Kidney epithelial cell (primary cell): ENCODE results near the gene FOLR1. TPM values are rescaled to one million over a fixed set of nuclear protein-coding genes. Genes with fewer than 3 reads are reported as not detected.
"Not testable (repeated sequence)": the region's sequence is repeated elsewhere in the genome, so short reads cannot be mapped to it uniquely, and the experiment has no call there.

ENCODE experiments used
- DNase-seq: peaks from one replicate; pipeline ENCODE4 v3.0.0-alpha.2; 2010; ENCODE audit warnings: low read depth
- H3K27me3 ChIP-seq: 2 replicates; pipeline ENCODE4 v1.6.0; 2011; ENCODE audit warnings: low read length; ENCODE audit not compliant: control insufficient read depth, insufficient read depth
- H3K36me3 ChIP-seq: 2 replicates; pipeline ENCODE4 v1.5.1; 2011; ENCODE audit warnings: low read length; ENCODE audit not compliant: control insufficient read depth, insufficient read depth
- H3K4me3 ChIP-seq: 2 replicates; pipeline ENCODE4 v1.5.1; 2011; ENCODE audit warnings: low read depth, mild to moderate bottlenecking, control low read depth, low read length
- total RNA-seq: library from RNA; depleted of rRNA; stranded (reverse); fragments of >200 nt; gene quantifications from 2 replicates; pipeline ENCODE4 v1.2.3, GENCODE V29; 2015
- TF ChIP-seq, protein P1 (sequence below): IDR thresholded peaks from 2 replicates; pipeline ENCODE4 v1.5.1; 2011; ENCODE audit warnings: mild to moderate bottlenecking, moderate library complexity, low read length, control low read depth, inconsistent platforms; ENCODE audit not compliant: insufficient read depth, poor library complexity, severe bottlenecking

FOLR1 gene
- total RNA-seq, 1 donor from 2014 or later = 1.7 TPM

- no peaks in the 10 kb centered on the region for H3K36me3 ChIP-seq
- DNase-seq = no peak
- no peak overlapping the region for H3K4me3 ChIP-seq
- H3K27me3 ChIP-seq = no peaks in the 10 kb centered on the region
- TF ChIP-seq, protein P1, sequence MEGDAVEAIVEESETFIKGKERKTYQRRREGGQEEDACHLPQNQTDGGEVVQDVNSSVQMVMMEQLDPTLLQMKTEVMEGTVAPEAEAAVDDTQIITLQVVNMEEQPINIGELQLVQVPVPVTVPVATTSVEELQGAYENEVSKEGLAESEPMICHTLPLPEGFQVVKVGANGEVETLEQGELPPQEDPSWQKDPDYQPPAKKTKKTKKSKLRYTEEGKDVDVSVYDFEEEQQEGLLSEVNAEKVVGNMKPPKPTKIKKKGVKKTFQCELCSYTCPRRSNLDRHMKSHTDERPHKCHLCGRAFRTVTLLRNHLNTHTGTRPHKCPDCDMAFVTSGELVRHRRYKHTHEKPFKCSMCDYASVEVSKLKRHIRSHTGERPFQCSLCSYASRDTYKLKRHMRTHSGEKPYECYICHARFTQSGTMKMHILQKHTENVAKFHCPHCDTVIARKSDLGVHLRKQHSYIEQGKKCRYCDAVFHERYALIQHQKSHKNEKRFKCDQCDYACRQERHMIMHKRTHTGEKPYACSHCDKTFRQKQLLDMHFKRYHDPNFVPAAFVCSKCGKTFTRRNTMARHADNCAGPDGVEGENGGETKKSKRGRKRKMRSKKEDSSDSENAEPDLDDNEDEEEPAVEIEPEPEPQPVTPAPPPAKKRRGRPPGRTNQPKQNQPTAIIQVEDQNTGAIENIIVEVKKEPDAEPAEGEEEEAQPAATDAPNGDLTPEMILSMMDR = no peak
These were observed 36.2 kb upstream of the FOLR1 start for GRCh38 chr11:72155751-72156150.

DNA sequence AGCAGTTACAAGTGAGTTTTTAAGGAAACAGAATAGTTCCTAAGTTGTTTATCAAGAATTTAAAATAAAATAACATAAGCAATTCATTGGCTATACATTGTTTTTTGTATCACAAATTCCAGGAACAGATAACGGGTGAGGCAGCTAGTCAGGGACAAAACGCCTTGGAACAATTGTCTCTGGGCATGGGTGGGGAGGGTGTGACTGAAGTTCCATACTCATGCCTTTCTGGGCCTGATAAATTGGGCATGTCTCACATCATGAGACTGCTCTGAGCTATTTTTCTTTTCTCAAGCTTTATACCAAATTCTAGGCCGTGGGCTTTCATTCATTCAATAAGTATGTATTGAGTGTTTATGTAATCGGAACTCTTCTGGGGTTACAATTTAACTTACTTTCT lies 34.8 kb upstream of the FOLR1 start:
- no peak for DNase-seq
- TF ChIP-seq, protein P1 = no peak
- Histone ChIP-seq H3K4me3 (no peak overlapping the region), H3K27me3 (no peaks in the 10 kb centered on the region), H3K36me3 (no peaks in the 10 kb centered on the region)

DNA sequence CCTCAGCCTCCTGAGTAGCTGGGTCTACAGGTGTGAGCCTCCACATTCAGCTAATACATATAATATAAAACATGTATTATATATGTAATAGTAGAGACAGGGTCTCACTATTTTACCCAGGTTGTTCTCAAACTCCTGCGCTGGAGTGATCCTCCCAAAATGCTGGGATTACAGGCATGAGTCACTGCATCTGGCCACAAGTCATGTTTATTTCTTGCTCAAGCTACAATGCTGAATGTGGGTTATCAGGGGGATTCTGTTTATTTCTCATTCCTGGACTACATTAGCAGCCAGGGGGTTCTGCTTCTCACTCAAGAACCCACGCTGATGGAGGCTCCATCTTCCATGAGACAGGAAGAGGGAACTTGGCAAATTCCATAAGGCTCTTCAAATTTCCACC lies 31.6 kb upstream of the FOLR1 start:
- TF ChIP-seq, protein P1 = no peak
- DNase-seq = no peak
- Histone ChIP-seq H3K4me3 (no peak overlapping the region), H3K36me3 (no peaks in the 10 kb centered on the region), H3K27me3 (peaks cover 3% of the 10 kb centered on the region)

DNA sequence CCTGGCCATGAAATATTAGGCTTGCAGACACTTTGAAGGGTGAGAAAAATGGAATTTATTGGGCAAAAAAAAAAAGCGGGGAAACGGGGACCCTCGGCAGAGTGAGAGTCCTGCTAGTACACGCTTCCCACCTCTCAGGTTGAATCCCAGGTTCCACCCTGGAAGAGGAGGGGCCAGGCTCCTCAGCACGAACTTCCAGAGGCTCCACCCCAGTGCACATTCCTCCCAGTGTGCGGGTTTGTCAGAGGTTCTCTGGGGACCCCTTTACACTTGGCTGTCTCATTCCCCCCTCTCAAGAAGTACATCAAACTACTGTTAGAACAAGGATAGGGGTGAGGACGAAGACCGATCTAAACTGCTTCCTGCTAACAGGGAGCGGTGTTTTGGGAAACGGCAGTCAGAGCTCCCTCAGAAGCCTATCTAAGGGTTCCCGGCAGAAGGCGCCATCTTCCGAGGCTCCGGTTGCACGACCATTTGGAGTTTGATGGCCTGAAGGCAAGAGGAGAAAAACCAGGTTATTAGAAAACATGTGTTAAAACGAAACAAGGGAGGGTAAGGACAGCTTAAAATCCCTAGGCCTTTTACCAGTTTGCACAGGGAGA lies 28.9 kb upstream of the FOLR1 start:
- DNase-seq = no peak
- Histone ChIP-seq H3K36me3 (no peaks in the 10 kb centered on the region), H3K27me3 (peaks cover 3% of the 10 kb centered on the region), H3K4me3 (no peak overlapping the region)
- TF ChIP-seq, protein P1 = no peak

- not testable (repeated sequence) for DNase-seq, H3K4me3 ChIP-seq, H3K27me3 ChIP-seq, H3K36me3 ChIP-seq
These were observed 27.8 kb upstream of the FOLR1 start for GRCh38 chr11:72164187-72164586.

DNA sequence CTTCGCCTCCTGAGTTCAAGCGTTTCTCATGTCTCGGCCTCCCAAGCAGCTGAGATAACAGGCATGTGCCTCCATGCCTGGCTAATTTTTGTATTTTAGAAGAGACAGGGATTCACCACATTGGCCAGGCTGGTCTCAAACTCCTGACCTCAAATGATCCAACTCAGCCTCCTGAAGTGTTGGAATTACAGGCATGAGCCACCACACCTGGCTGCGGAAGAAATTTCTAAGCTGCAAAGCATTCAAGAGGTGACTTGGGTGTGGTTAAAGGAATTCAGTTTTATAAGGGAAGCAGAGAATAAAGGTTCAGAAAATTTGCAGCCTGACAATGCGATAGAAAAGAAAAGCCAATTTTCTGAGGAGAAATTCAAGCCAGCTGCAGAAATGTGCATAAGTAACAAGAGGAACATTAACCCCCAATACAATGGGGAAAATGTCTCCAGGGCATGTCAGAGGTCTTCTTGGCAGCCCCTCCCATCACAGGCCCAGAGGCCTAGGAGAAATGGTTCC lies 22.8 kb upstream of the FOLR1 start:
- H3K27me3 ChIP-seq, H3K36me3 ChIP-seq, H3K4me3 ChIP-seq, DNase-seq: not testable (repeated sequence)

DNA sequence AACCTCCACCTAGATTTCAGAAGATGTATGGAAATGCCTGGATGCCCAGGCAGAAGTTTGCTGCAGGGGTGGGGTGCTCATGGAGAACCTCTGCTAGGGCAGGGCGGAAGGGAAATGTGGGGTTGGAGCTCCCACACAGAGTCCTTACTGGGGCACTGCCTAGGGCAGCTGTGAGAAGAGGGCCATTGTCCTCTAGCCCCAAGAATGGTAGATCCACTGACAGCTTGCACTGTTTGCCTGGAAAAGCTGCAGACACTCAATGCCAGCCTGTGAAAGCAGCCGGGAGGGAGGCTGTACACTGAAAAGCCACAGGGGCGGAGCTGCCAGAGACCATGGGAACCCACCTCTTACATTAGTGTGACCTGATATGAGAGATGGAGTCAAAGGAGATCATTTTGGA lies 22.2 kb upstream of the FOLR1 start:
- H3K27me3 ChIP-seq, DNase-seq: not testable (repeated sequence)

GRCh38 chr11:72172043-72172442 lies 19.9 kb upstream of the FOLR1 start:
- not testable (repeated sequence) for H3K36me3 ChIP-seq, H3K4me3 ChIP-seq, H3K27me3 ChIP-seq, DNase-seq

More for the DNA sequence above, 22.2 kb upstream of the FOLR1 start:
- H3K36me3 ChIP-seq, H3K4me3 ChIP-seq: not testable (repeated sequence)
